ENCODE measurements around the gene PARD3B.

PARD3B gene

GRCh38 chr2:204763974-204764703, 218.9 kb downstream of the PARD3B start:
- no peak for DNase-seq (ENCODE audit: low spot score)

GRCh38 chr2:204770735-204771134, 225.5 kb downstream of the PARD3B start:
- DNase-seq (ENCODE audit: low spot score), result no peak

DNA sequence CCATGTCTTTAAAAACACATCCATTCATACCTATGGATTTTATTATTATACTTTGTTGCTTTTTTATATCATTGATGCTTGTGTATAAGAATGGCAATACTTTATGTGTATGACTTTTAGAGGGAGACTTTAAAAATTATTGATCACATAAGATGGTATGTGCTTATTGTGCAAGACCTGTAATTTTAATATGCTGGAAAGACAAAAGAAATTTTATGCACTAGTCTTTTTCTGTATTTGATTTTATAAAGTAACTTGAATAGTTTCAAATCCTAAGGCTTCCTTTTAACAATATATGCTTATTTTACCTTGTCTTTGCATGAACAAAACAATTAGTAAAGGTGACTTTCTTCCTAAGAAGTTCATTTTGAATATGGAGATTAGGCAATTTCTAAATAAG, 226.4 kb downstream of the PARD3B start:
- no peak for DNase-seq (ENCODE audit: low spot score)

- no peak for DNase-seq (ENCODE audit: low spot score)
Measured at GRCh38 chr2:204772546-204772945, 227.3 kb downstream of the PARD3B start.

DNA sequence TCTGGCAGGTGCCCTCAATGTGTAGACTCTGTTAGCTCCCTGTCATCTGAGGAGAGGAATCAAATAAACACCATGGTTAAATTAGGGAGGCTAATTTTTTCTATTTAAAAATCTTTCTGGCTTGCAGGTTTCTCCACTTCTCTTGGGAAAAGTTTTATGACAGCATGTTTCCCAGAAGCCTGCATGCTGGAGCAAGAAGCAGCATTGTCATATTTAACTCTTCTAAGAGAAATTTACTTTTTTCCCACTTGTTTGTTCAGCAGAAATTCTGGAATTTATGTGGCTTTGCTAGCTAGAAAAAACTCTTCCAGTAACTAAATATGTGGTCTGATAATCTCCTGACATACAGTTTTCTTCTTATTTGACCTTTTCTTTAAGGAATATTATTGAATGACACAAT, 230.5 kb downstream of the PARD3B start:
- no peak for DNase-seq (ENCODE audit: low spot score)

DNA sequence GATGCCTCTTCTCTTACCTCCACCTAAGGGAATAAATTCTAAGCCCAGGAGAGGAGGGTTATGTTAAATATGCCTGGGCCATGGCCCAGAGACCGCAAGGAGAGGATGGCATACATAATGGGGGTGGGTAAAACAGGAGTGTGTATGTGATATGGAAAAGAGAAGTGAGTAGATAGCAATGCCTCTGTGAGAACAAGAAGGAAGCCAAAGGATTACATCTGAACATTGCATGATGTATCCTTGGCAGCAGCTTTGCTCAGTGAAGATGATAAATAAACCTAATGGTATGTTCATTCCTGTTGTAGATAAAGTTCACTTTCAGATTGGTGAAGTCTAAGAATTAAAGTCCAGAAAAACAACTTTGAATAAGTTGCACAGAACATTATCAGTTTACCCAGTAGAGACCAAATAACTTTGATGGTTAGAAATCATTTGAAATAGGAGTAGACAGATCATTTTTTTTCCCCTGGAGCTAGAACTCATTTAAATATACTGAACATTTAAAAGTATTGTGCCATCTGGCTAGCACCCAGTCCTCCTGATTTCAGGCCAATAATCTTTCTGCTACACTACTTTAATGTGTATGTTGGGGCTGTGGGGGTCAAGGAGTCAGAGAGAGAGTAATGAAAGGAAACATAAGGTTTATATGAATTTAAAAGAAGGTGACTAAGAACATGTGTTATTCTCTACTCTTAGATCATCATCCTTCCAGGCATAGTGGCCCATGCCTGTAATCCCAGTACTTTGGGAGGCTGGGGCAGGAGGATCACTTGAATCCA, 231.7 kb downstream of the PARD3B start:
- DNase-seq (ENCODE audit: low spot score), result no peak

- no peak for DNase-seq (ENCODE audit: low spot score)
Measured at GRCh38 chr2:204779771-204780170, 234.5 kb downstream of the PARD3B start.

GRCh38 chr2:204781941-204782340, 236.7 kb downstream of the PARD3B start:
- DNase-seq (ENCODE audit: low spot score), result no peak

- no peak for DNase-seq (ENCODE audit: low spot score)
Measured at GRCh38 chr2:204790076-204790475, 244.8 kb downstream of the PARD3B start.

- DNase-seq (ENCODE audit: low spot score), result no peak
Measured at GRCh38 chr2:204791230-204791629, 246.0 kb downstream of the PARD3B start.

GRCh38 chr2:204794624-204795023, 249.3 kb downstream of the PARD3B start:
- DNase-seq (ENCODE audit: low spot score), result no peak

DNA sequence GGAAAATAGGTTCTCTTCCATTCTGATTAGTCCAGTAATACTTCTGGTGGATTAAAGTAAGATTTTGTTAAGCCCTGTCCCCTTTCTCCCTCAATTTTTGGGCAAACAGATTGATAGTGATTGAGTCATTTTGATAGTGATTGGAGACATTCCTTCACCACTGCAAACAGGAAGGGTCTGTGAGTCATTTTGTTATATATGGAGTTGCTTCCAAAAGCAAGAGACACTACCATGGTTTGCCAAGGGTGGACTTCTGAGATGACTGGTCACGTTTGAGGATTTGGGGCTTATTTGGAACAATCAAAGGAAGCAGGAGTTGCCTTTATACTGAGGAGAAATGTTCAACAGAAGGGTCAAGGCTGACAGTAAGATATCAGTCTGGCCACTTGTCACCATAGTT, 249.9 kb downstream of the PARD3B start:
- no peak for DNase-seq (ENCODE audit: low spot score)

DNA sequence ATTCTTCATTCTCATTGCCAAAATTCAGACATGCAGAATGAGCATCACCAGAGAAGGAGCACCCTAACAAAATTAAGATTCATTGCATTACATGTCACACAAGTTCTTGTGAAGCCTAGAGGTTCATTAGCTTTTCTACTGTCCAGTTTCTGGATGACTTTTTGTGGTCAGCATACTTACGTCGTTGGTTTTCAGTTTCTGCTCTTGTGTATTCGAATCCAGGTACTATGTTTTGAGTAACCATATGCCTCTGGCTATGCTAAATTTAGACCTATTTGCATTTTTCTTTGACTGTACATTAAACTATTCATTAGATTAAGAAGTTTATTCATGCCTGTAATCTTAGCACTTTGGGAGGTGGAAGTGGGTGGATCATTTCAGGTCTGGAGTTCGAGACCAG, 251.3 kb downstream of the PARD3B start:
- DNase-seq (ENCODE audit: low spot score), result no peak

DNA sequence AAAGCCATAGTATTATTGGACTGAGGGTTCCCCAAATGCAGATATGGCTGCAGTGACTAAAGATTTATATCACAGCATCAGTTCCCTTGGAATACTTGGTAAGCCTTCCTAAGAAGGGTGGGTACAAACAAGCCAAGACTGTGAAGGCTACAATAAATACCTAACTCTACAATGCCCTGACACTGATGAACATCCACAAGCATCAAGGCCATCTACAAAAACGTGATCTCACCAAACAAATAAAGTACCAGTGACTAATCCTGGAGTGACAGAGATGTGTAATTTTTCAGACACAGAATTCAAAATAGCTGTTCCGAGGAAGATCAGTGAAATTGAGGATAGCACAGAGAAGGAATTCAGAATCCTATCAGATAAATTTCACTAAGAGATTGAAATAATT, 254.5 kb downstream of the PARD3B start:
- DNase-seq (ENCODE audit: low spot score), result no peak

DNA sequence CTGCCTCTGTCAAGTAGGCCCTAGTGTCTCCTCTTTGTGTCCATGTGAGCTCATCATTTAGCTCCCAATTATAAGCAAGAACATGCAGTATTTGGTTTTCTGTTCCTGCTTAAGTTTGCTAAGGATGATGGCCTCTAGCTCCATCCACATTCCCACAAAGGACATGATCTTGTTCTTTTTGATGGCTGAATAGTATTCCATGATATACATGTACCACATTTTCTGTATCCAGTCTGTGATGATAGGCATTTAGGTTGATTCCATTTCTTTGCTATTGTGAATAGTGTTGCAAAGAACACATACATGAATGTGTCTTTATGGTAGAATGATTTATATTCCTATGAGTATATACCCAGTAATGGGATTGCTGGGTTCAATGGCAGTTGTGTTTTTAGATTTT, 263.2 kb downstream of the PARD3B start:
- no peak for DNase-seq (ENCODE audit: low spot score)

- no peak for DNase-seq (ENCODE audit: low spot score)
Measured at GRCh38 chr2:204824751-204825453, 279.6 kb downstream of the PARD3B start.

- DNase-seq (ENCODE audit: low spot score), result no peak
Measured at GRCh38 chr2:204825681-204826080, 280.4 kb downstream of the PARD3B start.

- peak; percentile 3 for DNase-seq (ENCODE audit: low spot score)
Measured at GRCh38 chr2:204827701-204828590, 282.7 kb downstream of the PARD3B start.

DNA sequence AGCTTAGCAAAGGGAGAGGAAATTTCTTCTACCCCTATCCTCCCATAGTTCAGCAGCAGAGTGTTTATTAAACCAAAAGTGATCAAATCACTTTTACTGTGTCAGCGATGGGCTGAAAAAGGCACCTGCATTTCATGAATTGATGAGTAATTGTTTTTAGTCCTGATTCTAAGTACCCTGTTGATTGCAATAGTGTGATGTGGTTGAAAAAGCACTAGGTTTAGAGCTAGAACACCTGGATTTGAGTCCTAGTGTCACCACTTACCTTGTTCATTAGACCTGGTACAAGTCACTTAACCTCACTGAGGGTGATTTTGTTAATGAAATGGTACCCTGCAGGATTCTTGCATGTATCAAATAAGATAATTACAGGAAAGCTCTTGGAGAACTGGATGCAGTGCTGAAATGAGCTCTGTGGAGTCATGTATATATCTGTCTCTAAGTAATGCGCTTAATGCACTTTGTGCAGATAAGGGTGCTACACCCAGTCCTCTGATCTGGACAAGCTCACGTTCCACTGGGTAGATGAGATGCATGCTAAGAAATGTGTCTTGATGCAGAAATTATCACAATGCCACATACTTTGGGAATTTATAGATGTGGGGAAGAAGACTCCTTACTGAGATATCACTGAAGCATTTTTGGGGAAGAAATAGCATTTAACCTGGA, 289.6 kb downstream of the PARD3B start:
- DNase-seq (ENCODE audit: low spot score), result no peak

- no peak for DNase-seq (ENCODE audit: low spot score)
Measured at GRCh38 chr2:204835786-204836185, 290.5 kb downstream of the PARD3B start.

- DNase-seq (ENCODE audit: low spot score), result no peak
Measured at GRCh38 chr2:204840504-204840903, 295.2 kb downstream of the PARD3B start.

Measured in Ammon's horn (tissue), 1 donor.